Uterus (tissue), 4 donors: Measurements from ENCODE around the gene OGFR. TPM values are rescaled to one million over a fixed set of nuclear protein-coding genes. Genes with fewer than 3 reads are reported as not detected.
"Not testable (repeated sequence)": the region's sequence is repeated elsewhere in the genome, so short reads cannot be mapped to it uniquely, and the experiment has no call there.

Source experiments
- DNase-seq, 2 donors: peaks; one replicate each; pipeline ENCODE4 v3.0.0-alpha.2; 2019 to 2020
- H3K27ac ChIP-seq, 2 donors: fragments of 200-600 bp; sonication (generic); 1 replicate in 1 of 2; 2 replicates in 1 of 2; pipeline ENCODE4 v1.5.1; 2016 to 2018
- H3K27me3 ChIP-seq, 2 donors: fragments of 200-600 bp; sonication (generic); one replicate each; pipeline ENCODE4 v1.5.1; 2018 to 2019; ENCODE audit warnings: control low read depth in 1 of 2
- H3K36me3 ChIP-seq, 2 donors: fragments of 200-600 bp; sonication (generic); one replicate each; pipeline ENCODE4 v1.5.1; 2019; ENCODE audit warnings: control low read depth in 1 of 2
- H3K4me1 ChIP-seq, 2 donors: fragments of 200-600 bp; sonication (generic); one replicate each; pipeline ENCODE4 v1.5.1; 2018 to 2019; ENCODE audit warnings: control low read depth in 1 of 2
- H3K4me3 ChIP-seq, 2 donors: fragments of 200-600 bp; sonication (generic); 1 replicate in 1 of 2; 2 replicates in 1 of 2; pipeline ENCODE4 v1.5.1; 2018 to 2019; ENCODE audit warnings: mild to moderate bottlenecking in 1 of 2
- H3K9me3 ChIP-seq, 2 donors: fragments of 200-600 bp; sonication (generic); one replicate each; pipeline ENCODE4 v1.5.1; 2019; ENCODE audit warnings: control low read depth in 1 of 2
- POLR2A ChIP-seq, 2 donors: fragments of 450-650 bp; IDR thresholded peaks; one replicate each; pipeline ENCODE4 v1.6.1; 2016; ENCODE audit warnings: antibody characterized with exemption in 2 of 2, mild to moderate bottlenecking in 1 of 2, moderate library complexity in 1 of 2
- intact Hi-C: fragments of 100-400 bp; cut with DNase I; formaldehyde crosslinking; loops from one replicate; pipeline ENCODE4 v1.15.1; 2023; ENCODE audit warnings: low total_unique reads
- total RNA-seq, 4 donors: library from RNA; depleted of rRNA in 3 of 4; stranded (reverse); fragments of >200 nt in 3 of 4; gene quantifications; one replicate each; pipeline versions ENCODE4 v1.1.0 to v1.2.4, GENCODE V29; 2014 to 2023
- TF ChIP-seq, protein P1 (sequence below), 4 experiments: fragments of 200-600 bp in 2 of 4; fragments of 450-650 bp in 2 of 4; sonication (generic) in 2 of 4; IDR thresholded peaks; one replicate each; pipeline ENCODE4 v1.5.1; 2016 to 2019; ENCODE audit warnings: antibody characterized with exemption in 4 of 4, mild to moderate bottlenecking in 2 of 4, moderate library complexity in 1 of 4
- donor health status: DM: yes; HTN: yes; CAD: no.

The OGFR gene
- total RNA-seq, 4 donors from 2014 or later: 16.5 to 48.7 (median 31.2) TPM

DNA sequence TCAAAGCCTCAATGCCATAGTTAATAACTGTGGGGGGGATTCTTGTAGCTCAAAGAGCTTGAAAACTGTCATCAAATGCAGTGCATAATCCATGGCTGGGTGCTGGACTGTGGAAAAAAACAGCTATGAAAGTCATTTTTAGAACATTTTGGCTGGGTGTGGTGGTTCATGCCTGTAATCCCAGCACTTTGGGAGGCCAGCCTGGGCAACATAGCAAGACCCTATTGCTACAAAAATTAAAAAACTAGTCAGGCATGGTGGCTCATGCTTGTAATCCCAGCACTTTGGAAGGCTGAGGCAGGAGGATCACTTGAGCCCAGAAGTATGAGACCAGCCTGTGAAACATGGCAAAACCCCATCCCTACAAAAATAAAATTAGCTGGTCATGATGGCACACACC is 44.8 kb downstream of the OGFR start:
- Histone ChIP-seq H3K27ac (no peak overlapping the region), H3K27me3 (no peaks in the 10 kb centered on the region), H3K4me3 (no peak overlapping the region), H3K4me1 (no peaks in the 10 kb centered on the region), H3K36me3 (no peaks in the 10 kb centered on the region), H3K9me3 (no peaks in the 10 kb centered on the region)
- DNase-seq: no peak
- intact Hi-C loops: no loop called here
- TF ChIP-seq, protein P1, sequence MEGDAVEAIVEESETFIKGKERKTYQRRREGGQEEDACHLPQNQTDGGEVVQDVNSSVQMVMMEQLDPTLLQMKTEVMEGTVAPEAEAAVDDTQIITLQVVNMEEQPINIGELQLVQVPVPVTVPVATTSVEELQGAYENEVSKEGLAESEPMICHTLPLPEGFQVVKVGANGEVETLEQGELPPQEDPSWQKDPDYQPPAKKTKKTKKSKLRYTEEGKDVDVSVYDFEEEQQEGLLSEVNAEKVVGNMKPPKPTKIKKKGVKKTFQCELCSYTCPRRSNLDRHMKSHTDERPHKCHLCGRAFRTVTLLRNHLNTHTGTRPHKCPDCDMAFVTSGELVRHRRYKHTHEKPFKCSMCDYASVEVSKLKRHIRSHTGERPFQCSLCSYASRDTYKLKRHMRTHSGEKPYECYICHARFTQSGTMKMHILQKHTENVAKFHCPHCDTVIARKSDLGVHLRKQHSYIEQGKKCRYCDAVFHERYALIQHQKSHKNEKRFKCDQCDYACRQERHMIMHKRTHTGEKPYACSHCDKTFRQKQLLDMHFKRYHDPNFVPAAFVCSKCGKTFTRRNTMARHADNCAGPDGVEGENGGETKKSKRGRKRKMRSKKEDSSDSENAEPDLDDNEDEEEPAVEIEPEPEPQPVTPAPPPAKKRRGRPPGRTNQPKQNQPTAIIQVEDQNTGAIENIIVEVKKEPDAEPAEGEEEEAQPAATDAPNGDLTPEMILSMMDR (IDR thresholded peaks at IDR 0.05): no peak
- no peak for TF ChIP-seq POLR2A (IDR thresholded peaks at IDR 0.05)

DNA sequence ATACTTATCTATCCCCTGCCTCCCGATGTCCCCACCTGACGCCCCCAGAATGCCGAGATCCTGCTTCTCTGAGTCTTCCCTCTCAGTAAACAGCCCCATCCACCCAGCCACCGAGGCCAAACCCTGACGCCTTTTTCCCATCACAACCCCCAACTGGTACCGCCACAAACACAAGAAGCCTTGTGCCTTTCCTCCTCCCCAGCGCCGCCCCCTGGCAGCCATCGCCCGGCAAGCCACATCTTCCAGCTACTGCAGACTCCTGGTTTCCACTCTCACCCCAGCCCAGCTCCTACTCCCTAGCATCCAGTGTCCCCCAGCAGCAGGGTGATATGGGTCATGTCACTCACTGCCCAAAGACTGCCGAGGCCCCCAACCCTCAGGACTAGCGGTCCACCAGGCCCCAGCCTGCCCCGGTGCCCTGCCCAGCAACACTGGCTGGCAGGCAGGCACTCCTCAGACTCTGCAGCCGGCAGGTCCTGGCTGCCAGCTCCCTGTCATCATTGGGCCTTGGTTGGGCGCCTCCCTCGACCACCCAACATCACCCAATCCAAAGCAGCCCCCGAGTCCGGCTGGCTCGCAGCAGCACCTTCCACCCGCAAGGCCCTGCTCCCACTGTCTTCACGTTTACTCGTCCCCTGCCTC is 45.8 kb downstream of the OGFR start:
- Histone ChIP-seq H3K9me3 (no peaks in the 10 kb centered on the region), H3K4me3 (no peak overlapping the region), H3K36me3 (no peaks in the 10 kb centered on the region), H3K4me1 (no peaks in the 10 kb centered on the region), H3K27me3 (no peaks in the 10 kb centered on the region), H3K27ac (no peak overlapping the region)
- intact Hi-C loops: no loop called here
- no peak for DNase-seq
- no peak for TF ChIP-seq POLR2A (IDR thresholded peaks at IDR 0.05)
- TF ChIP-seq, protein P1 (IDR thresholded peaks at IDR 0.05): no peak

DNA sequence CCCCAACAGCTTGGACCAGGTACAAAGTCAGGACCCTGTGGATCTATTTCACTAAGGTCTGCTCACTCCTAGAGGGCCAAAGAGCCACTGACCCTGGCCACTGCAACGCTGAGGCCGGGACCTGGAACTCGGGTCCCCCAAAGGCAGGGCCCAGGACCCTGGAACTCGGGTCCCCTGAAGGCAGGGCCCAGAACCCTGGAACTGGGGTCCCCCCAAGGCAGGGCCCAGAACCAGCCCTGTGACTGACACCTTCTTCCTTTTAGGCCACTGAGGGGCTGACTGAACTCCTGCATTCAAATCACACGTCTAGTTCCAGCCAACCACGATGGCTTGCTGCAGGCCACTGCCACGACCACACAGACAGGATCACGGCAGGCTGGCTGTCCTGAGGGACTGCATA is 47.6 kb downstream of the OGFR start:
- H3K4me1 ChIP-seq: no peaks in the 10 kb centered on the region
- no peak overlapping the region for H3K27ac ChIP-seq
- no peak overlapping the region for H3K4me3 ChIP-seq
- H3K9me3 ChIP-seq: no peaks in the 10 kb centered on the region
- no peaks in the 10 kb centered on the region for H3K36me3 ChIP-seq
- no peaks in the 10 kb centered on the region for H3K27me3 ChIP-seq
- DNase-seq: no peak
- intact Hi-C loops: no loop called here
- no peak for TF ChIP-seq POLR2A (IDR thresholded peaks at IDR 0.05)
- TF ChIP-seq, protein P1 (IDR thresholded peaks at IDR 0.05): no peak

DNA sequence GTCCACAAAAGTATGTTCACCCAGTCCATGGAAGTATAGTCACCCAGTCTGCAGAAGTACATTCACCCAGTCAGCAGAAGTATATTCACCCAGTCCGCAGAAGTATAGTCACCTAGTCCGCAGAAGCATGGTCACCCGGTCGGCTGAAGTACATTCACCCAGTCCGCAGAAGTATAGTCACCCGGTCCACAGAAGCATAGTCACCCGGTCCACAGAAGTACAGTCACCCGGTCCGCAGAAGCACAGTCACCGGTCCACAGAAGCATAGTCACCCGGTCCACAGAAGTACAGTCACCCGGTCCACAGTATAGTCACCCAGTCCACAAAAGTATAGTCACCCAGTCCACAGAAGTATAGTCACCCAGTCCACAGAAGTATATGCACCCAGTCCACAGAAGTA is 48.2 kb downstream of the OGFR start:
- no peak for TF ChIP-seq POLR2A (IDR thresholded peaks at IDR 0.05)
- TF ChIP-seq, protein P1 (IDR thresholded peaks at IDR 0.05): no peak
- no peak for DNase-seq
- no peaks in the 10 kb centered on the region for H3K27me3 ChIP-seq
- intact Hi-C loops: no loop called here
- no peaks in the 10 kb centered on the region for H3K36me3 ChIP-seq
- H3K9me3 ChIP-seq: no peaks in the 10 kb centered on the region
- no peaks in the 10 kb centered on the region for H3K4me1 ChIP-seq
- H3K27ac ChIP-seq: no peak overlapping the region
- no peak overlapping the region for H3K4me3 ChIP-seq

DNA sequence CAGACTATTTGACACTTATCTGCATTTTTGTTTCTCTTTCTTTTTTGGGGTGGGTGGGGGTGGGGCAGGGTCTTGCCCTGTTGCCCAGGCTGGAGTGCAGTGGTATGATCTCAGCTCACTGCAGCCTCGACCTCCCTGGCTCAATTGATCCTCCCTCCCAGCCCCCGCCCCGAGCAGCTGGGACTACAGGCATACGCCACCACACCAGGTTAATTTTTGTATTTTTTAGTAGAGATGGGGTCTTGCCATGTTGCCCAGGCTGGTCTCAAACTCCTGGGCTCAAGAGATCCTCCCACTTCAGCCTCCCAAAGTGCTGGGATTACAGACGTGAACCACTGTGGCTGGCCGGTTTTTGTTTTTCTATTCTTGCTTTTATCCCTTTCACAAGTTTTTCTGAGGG is 48.7 kb downstream of the OGFR start:
- H3K4me1 ChIP-seq, H3K4me3 ChIP-seq, DNase-seq, intact Hi-C loops, H3K27me3 ChIP-seq, H3K9me3 ChIP-seq, H3K27ac ChIP-seq, H3K36me3 ChIP-seq: not testable (repeated sequence)

DNA sequence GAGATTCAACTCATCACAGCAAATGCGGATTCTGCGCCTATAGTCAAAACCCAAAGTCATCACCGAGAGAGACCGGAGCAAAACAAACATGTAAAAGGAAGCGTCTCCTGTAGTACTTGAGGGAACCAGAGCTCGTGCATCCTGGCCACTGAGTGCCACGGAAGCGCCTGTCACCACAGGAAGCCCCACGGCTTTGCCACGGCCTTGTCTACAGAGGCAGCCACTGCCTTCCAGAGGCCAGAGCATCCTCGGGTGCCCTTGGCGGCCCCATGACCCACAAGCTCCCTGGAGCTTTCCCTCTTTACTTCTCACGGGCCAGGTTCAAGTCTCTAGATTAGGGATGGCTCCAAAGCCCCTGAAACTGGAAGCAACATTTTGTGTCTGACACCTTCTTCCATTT is 49.5 kb downstream of the OGFR start:
- Histone ChIP-seq H3K27ac (no peak overlapping the region), H3K4me1 (no peaks in the 10 kb centered on the region), H3K36me3 (no peaks in the 10 kb centered on the region), H3K9me3 (no peaks in the 10 kb centered on the region), H3K4me3 (no peak overlapping the region), H3K27me3 (no peaks in the 10 kb centered on the region)
- TF ChIP-seq, protein P1 (IDR thresholded peaks at IDR 0.05): no peak
- TF ChIP-seq POLR2A (IDR thresholded peaks at IDR 0.05): no peak
- DNase-seq: no peak
- intact Hi-C loops: no loop called here
